Measurements from ENCODE around the gene LYRM4.
A peak's percentile ranks its signal among the peaks of the same experiment; 100 is the strongest.

LYRM4 gene

DNA sequence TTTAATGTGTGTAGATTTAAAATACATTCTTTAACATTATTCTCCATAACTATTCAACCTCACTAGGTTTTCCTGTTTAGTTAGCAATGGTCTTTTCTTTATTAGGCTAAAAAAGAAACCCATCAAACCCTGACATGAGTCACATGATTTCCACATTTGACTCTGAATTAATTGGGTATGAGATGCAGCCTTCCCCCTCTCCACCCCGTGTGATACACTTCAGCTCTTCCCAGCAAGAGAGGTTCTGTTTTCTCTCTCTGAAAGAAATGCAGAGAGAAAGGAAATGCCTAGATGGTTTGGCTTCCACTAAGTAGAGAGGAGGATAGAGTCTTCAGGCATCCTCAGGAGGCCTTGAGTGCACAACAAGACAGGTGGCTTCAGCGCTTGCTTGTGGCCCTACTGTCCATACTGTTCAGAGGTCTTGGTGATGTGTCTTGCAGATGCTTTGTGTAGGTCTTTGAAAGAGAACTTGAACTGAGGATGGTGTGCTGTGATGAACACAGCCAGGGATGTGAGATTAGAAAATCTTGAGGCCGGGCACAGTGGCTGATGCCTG lies 17.9 kb upstream of the LYRM4 start:
- Histone ChIP-seq H3K4me3 (ENCODE audit: low read length) (no peak overlapping the region), H3K36me3 (ENCODE audit: insufficient read depth, low read depth, low read length) (no peaks in the 10 kb centered on the region), H3K4me1 (ENCODE audit: insufficient read depth, low read length) (peaks cover 10% of the 10 kb centered on the region; the same call in 1 of the 2 replicates), H3K9ac (ENCODE audit: low read depth, low read length) (no peak overlapping the region), H3K27ac (ENCODE audit: low read length) (no peak overlapping the region), H3K27me3 (ENCODE audit: insufficient read depth, low read length) (no peaks in the 10 kb centered on the region), H3K9me3 (ENCODE audit: insufficient read depth, low read depth, low read length) (no peaks in the 10 kb centered on the region)

DNA sequence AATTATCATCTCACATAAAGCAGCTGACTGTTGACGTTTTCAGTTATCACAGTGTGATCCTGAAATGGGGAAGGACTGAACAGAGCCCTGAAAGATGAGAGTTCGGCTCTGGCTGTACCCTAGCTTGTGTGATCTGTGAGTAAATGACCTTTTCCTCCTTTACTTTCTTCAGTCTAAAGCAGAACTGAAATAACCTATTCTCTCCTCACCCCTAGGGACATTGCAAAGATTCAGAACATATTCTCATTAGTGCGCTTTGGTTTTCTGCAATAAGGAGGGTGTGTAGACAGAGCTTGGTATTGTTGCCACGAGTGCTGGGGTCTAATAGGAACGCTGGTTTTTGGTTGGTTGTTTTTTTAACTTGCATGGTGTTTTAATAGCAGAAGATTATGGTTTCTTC lies 17.3 kb upstream of the LYRM4 start:
- Histone ChIP-seq H3K27me3 (ENCODE audit: insufficient read depth, low read length) (no peaks in the 10 kb centered on the region), H3K9me3 (ENCODE audit: insufficient read depth, low read depth, low read length) (no peaks in the 10 kb centered on the region), H3K4me3 (ENCODE audit: low read length) (no peak overlapping the region), H3K36me3 (ENCODE audit: insufficient read depth, low read depth, low read length) (no peaks in the 10 kb centered on the region), H3K4me1 (ENCODE audit: insufficient read depth, low read length) (peaks cover 10% of the 10 kb centered on the region; the same call in 1 of the 2 replicates), H3K9ac (ENCODE audit: low read depth, low read length) (no peak overlapping the region), H3K27ac (ENCODE audit: low read length) (no peak overlapping the region)

DNA sequence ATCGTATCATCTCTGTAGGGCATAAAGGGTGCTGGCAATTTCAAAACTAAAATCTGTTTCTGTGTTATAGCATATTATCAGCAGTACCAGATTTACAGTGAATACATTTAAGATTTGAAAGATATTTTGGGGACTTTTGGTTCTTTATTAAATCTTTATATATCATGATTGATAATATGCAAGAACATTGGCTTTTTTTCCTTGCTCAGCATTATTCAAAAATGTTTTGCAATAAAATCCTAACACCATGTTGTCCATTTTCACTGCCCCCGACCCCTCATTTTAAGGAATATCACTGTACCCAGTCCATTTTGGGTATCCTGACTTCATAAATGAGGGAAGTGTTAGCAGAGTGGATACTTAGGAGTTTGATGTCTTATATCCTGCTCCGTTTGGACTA lies 16.8 kb upstream of the LYRM4 start:
- Histone ChIP-seq H3K4me3 (ENCODE audit: low read length) (no peak overlapping the region), H3K9me3 (ENCODE audit: insufficient read depth, low read depth, low read length) (no peaks in the 10 kb centered on the region), H3K27me3 (ENCODE audit: insufficient read depth, low read length) (no peaks in the 10 kb centered on the region), H3K36me3 (ENCODE audit: insufficient read depth, low read depth, low read length) (no peaks in the 10 kb centered on the region), H3K9ac (ENCODE audit: low read depth, low read length) (no peak overlapping the region), H3K4me1 (ENCODE audit: insufficient read depth, low read length) (peaks cover 10% of the 10 kb centered on the region; the same call in 1 of the 2 replicates), H3K27ac (ENCODE audit: low read length) (no peak overlapping the region)

DNA sequence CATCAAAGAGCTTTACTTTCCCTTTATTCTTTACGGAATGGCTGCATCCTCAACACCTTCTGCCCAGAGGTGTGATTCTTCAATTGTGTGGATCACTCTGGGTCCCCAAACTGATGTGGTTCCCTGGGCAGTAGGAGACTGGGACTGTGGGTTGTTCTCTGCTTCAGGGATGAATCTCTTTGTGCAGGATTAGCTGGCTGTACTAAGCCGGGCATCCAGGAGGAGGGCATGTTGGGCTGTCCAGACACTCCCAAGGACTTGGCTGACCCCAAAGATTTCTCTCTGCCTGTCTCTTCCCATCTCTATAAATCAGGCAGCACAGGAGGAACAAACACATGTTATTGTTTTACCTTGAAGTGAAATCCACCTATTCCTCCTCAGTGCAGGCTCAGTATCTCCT lies 15.8 kb upstream of the LYRM4 start:
- peaks cover 10% of the 10 kb centered on the region; the same call in 1 of the 2 replicates for H3K4me1 ChIP-seq (ENCODE audit: insufficient read depth, low read length)
- H3K9ac ChIP-seq (ENCODE audit: low read depth, low read length) = no peak overlapping the region
- no peaks in the 10 kb centered on the region for H3K27me3 ChIP-seq (ENCODE audit: insufficient read depth, low read length)
- no peak overlapping the region for H3K4me3 ChIP-seq (ENCODE audit: low read length)
- no peak overlapping the region for H3K27ac ChIP-seq (ENCODE audit: low read length)
- H3K9me3 ChIP-seq (ENCODE audit: insufficient read depth, low read depth, low read length) = no peaks in the 10 kb centered on the region
- no peaks in the 10 kb centered on the region for H3K36me3 ChIP-seq (ENCODE audit: insufficient read depth, low read depth, low read length)

DNA sequence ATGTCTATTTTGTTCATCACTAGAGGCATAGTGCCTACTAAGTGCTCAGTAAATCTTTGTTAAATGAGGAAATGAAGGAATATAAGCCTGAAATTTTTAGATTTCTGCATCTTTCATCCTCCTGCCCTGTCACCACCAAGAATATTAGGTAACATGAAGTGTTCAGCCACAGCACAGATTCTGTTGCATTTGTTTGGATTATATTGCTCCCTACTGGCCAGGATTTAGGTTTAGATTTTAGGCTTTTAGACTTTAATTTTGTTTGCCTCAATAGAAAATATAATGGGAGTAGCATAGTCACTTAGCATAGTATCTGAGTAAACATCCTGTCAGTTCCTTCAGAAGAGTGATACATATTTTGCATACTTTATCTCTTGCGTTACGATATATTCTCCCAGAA lies 14.7 kb upstream of the LYRM4 start:
- Histone ChIP-seq H3K27ac (ENCODE audit: low read length) (no peak overlapping the region), H3K9me3 (ENCODE audit: insufficient read depth, low read depth, low read length) (no peaks in the 10 kb centered on the region), H3K27me3 (ENCODE audit: insufficient read depth, low read length) (no peaks in the 10 kb centered on the region), H3K36me3 (ENCODE audit: insufficient read depth, low read depth, low read length) (no peaks in the 10 kb centered on the region), H3K9ac (ENCODE audit: low read depth, low read length) (no peak overlapping the region), H3K4me1 (ENCODE audit: insufficient read depth, low read length) (peaks cover 15% of the 10 kb centered on the region; the same call in 1 of the 2 replicates), H3K4me3 (ENCODE audit: low read length) (no peak overlapping the region)

DNA sequence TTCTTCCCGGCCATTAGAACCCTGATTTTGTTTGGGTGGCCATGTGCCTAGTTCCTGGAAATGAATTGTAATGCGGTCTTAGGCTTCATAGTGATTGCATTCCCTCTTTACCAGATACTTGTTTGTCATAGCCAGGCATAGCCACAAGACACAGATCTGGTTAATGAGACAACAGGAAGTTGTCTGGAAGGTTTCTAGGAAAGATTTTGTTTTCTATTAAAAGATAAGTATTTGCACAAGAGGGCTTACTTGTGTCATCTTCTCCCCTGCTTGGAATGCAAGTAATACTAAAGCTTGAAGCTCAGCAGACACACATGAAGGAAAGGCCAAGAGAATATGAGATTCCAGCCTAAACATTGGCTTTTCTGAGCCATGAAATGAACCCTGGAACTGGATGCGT lies 13.5 kb upstream of the LYRM4 start:
- Histone ChIP-seq H3K27me3 (ENCODE audit: insufficient read depth, low read length) (no peaks in the 10 kb centered on the region; the same call in 1 of the 2 replicates), H3K9ac (ENCODE audit: low read depth, low read length) (no peak overlapping the region), H3K4me1 (ENCODE audit: insufficient read depth, low read length) (peaks cover 17% of the 10 kb centered on the region; the same call in 1 of the 2 replicates), H3K36me3 (ENCODE audit: insufficient read depth, low read depth, low read length) (no peaks in the 10 kb centered on the region), H3K4me3 (ENCODE audit: low read length) (no peak overlapping the region), H3K9me3 (ENCODE audit: insufficient read depth, low read depth, low read length) (no peaks in the 10 kb centered on the region), H3K27ac (ENCODE audit: low read length) (no peak overlapping the region)

DNA sequence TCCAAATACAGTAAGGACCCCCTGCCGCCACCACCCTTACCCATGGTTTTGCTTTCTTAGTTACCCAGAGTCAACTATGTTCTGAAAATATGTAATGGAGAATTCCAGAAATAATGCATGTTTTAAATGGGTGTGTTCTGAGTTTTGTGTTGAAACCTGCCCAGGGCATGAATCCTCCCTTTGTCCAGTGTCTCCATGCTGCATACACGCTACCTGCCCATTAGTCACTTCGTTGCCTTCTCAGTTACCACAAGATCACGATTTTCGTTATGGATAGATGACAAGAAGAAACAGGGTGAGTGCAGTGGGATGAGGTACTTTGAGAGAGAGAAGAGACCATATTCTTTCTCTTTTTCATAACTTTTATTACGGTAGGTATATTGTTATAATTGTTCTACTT lies 11.2 kb upstream of the LYRM4 start:
- Histone ChIP-seq H3K36me3 (ENCODE audit: insufficient read depth, low read depth, low read length) (no peaks in the 10 kb centered on the region), H3K9ac (ENCODE audit: low read depth, low read length) (no peak overlapping the region), H3K27ac (ENCODE audit: low read length) (no peak overlapping the region), H3K9me3 (ENCODE audit: insufficient read depth, low read depth, low read length) (no peaks in the 10 kb centered on the region), H3K27me3 (ENCODE audit: insufficient read depth, low read length) (no peaks in the 10 kb centered on the region; the same call in 1 of the 2 replicates), H3K4me3 (ENCODE audit: low read length) (no peak overlapping the region), H3K4me1 (ENCODE audit: insufficient read depth, low read length) (peaks cover 12% of the 10 kb centered on the region; the same call in 1 of the 2 replicates)

DNA sequence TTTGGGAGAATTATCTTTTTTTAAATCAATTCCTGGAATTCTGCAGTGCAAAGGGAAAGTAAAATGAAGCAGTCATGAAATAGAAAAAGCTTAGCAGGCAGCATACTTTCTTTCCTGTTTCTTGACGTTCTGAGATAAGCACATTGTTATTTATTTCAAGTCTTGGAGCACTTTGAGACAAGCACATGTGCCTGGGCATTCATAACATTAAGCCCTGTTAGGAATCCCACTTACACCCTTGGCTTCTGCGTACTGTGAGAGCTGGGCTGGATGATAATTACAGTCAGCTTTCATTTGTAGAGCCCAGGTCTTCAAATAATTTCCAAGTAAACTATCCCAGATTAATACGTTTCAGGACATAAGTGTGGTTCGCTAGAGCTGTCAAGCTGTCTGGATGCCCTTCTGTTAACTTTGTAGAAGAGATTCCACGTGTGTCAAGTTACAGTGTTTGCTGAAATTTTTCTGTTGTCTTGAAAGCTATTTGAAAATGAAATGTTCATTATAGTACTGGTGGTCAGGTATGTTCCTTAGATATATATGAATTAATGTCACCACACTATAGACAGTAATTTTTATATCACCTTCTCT lies 9.4 kb upstream of the LYRM4 start:
- Histone ChIP-seq H3K9ac (ENCODE audit: low read depth, low read length) (no peak overlapping the region), H3K9me3 (ENCODE audit: insufficient read depth, low read depth, low read length) (no peaks in the 10 kb centered on the region), H3K27me3 (ENCODE audit: insufficient read depth, low read length) (no peaks in the 10 kb centered on the region; the same call in 1 of the 2 replicates), H3K36me3 (ENCODE audit: insufficient read depth, low read depth, low read length) (no peaks in the 10 kb centered on the region), H3K27ac (ENCODE audit: low read length) (no peak overlapping the region), H3K4me3 (ENCODE audit: low read length) (no peak overlapping the region), H3K4me1 (ENCODE audit: insufficient read depth, low read length) (peaks cover 8% of the 10 kb centered on the region; the same call in 1 of the 2 replicates)

DNA sequence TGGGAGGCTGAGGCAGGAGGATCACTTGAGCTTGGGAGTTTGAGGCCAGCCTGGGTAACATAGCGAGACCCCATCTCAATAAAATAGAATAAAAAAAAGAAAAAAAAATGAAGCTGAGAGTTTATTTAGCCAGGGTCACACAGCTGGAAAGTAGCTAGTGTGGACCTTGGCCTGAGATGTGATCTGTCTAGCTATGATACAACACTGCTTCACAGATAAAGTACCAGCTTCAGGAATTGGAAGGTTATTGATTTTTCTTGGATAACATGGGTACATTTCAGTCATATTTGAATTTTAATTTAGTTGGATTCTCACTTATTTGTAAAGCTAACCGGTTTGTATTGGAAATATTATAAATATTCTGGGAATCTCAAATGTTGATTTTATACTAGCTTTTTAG lies 5.7 kb upstream of the LYRM4 start:
- no peak overlapping the region for H3K9ac ChIP-seq (ENCODE audit: low read depth, low read length)
- H3K27ac ChIP-seq (ENCODE audit: low read length) = no peak overlapping the region
- no peak overlapping the region for H3K4me3 ChIP-seq (ENCODE audit: low read length)
- H3K9me3 ChIP-seq (ENCODE audit: insufficient read depth, low read depth, low read length) = no peaks in the 10 kb centered on the region
- H3K4me1 ChIP-seq (ENCODE audit: insufficient read depth, low read length) = peaks cover 8% of the 10 kb centered on the region; the same call in 1 of the 2 replicates
- H3K27me3 ChIP-seq (ENCODE audit: insufficient read depth, low read length) = no peaks in the 10 kb centered on the region; the same call in 1 of the 2 replicates
- no peaks in the 10 kb centered on the region for H3K36me3 ChIP-seq (ENCODE audit: insufficient read depth, low read depth, low read length)

DNA sequence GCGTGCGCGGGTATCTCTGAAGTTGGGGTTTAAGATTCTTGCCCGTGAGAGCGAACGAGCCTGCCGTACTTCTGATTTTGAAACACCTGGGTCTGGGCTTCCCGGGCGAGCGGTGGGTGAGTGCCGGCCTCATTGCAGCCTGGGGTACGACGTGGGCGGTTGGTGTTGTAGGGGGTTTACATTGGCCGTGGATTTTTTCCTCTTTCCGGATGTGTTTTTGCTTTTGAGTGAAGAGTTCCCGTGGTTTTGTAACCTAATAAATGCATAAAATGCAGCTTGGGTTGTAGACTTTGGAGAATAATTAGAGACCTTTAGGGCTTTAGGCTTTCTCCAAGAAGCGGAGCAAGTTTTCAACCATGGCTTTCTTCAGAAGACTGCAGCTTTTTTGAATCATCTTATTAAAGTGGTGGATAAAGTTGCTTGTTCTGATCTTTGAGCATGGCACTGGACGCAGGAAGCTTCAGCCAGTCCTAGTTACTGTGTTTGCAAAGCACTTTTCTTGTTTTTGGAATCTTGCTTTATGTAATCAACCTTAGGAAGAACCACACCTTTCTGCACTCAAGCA lies 877 bp upstream of the LYRM4 start:
- Histone ChIP-seq H3K4me1 (ENCODE audit: insufficient read depth, low read length) (peaks cover 4% of the 10 kb centered on the region; the same call in 1 of the 2 replicates), H3K4me3 (ENCODE audit: low read length) (peak overlapping the region; percentile 87), H3K27me3 (ENCODE audit: insufficient read depth, low read length) (no peaks in the 10 kb centered on the region), H3K9ac (ENCODE audit: low read depth, low read length) (peak overlapping the region; percentile 88), H3K36me3 (ENCODE audit: insufficient read depth, low read depth, low read length) (peaks cover 18% of the 10 kb centered on the region; the same call in 1 of the 2 replicates), H3K27ac (ENCODE audit: low read length) (peak overlapping the region; percentile 45), H3K9me3 (ENCODE audit: insufficient read depth, low read depth, low read length) (no peaks in the 10 kb centered on the region)

DNA sequence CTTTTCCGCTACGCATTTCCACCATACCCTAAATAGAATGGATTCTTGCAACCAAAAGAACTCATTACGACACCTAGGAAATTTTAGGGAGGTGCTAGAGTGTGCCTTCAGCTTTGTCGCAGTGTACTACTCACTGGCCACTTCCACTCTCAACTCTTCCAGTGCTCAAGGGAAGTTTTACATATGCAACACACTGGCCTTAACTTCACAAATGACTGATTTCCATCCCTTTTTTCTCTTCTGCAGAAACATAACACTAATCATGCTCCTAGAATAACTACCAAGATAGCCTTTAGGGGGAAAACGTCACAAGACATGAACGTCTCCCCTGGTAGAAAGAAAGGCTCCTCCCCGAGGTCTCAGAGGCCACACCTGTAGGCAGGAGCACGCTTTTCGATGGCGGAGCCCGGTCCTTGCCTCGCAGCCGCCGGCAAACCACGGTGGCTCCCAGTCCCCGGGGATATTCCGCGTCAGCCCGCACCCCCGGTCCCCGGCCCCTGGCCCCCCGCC lies 584 bp downstream of the LYRM4 start:
- Histone ChIP-seq H3K27ac (ENCODE audit: low read length) (peak overlapping the region; percentile 9), H3K9ac (ENCODE audit: low read depth, low read length) (peak overlapping the region; percentile 88; the same call in 1 of the 2 replicates), H3K4me1 (ENCODE audit: insufficient read depth, low read length) (peaks cover 4% of the 10 kb centered on the region; the same call in 1 of the 2 replicates), H3K9me3 (ENCODE audit: insufficient read depth, low read depth, low read length) (no peaks in the 10 kb centered on the region), H3K36me3 (ENCODE audit: insufficient read depth, low read depth, low read length) (peaks cover 18% of the 10 kb centered on the region; the same call in 1 of the 2 replicates), H3K4me3 (ENCODE audit: low read length) (peak overlapping the region; percentile 87), H3K27me3 (ENCODE audit: insufficient read depth, low read length) (no peaks in the 10 kb centered on the region)

Data from iPS-20b (cell line).